H1 (cell line): Measurements from ENCODE around the gene UGT2B7. TPM values are rescaled to one million over a fixed set of nuclear protein-coding genes. Genes with fewer than 3 reads are reported as not detected.
A peak's percentile ranks its signal among the peaks of the same experiment; 100 is the strongest.

Source experiments
- CTCF ChIA-PET: fragments of 300-600 bp; sonication (Branson Sonifier 250); formaldehyde crosslinking; loops from one replicate; lab custom pipeline; 2021; ENCODE audit not compliant: partially characterized antibody; lab: Charles Lee
- POLR2A ChIA-PET: fragments of 300-600 bp; sonication (Branson Sonifier 250); formaldehyde crosslinking; loops from one replicate; lab custom pipeline; 2021; ENCODE audit warnings: inconsistent platforms; ENCODE audit not compliant: partially characterized antibody; lab: Charles Lee
- DNase-seq, 2 experiments: peaks; one replicate each; pipeline versions ENCODE4 v3.0.0 to v3.0.0-alpha.2; 2010 to 2022; ENCODE audit warnings: low spot score in 2 of 2, low read depth in 1 of 2, mixed read lengths in 1 of 2
- FAIRE-seq: peaks from 2 replicates; lab custom pipeline; 2011; peaks lifted over from hg19 to GRCh38; lab: Jason Lieb, UNC
- H2AFZ ChIP-seq: 2 replicates; pipeline ENCODE4 v1.8.1; 2012; ENCODE audit warnings: low read length, inconsistent platforms
- H2AK5ac ChIP-seq: 2 replicates; pipeline ENCODE4 v1.6.1; 2013; ENCODE audit warnings: low read depth, low read length
- H2BK120ac ChIP-seq: replicated peaks from 2 replicates; pipeline ENCODE3; 2013; ENCODE audit warnings: low read depth, low read length, inconsistent platforms
- H2BK12ac ChIP-seq: 2 replicates; pipeline ENCODE4 v1.6.1; 2013; ENCODE audit warnings: low read depth, low read length
- H2BK15ac ChIP-seq: 2 replicates; pipeline ENCODE4 v1.6.1; 2013; ENCODE audit warnings: low read length
- H2BK20ac ChIP-seq: 2 replicates; pipeline ENCODE4 v1.6.1; 2013; ENCODE audit warnings: low read length
- H2BK5ac ChIP-seq: 2 replicates; pipeline ENCODE4 v1.6.1; 2013; ENCODE audit warnings: low read depth, low read length
- H3K14ac ChIP-seq: 2 replicates; pipeline ENCODE4 v1.6.1; 2013; ENCODE audit warnings: inconsistent platforms; ENCODE audit not compliant: insufficient read length
- H3K18ac ChIP-seq: 2 replicates; pipeline ENCODE4 v1.6.1; 2013; ENCODE audit warnings: low read length; ENCODE audit errors: extremely low read depth
- H3K23ac ChIP-seq: 2 replicates; pipeline ENCODE4 v1.6.1; 2013; ENCODE audit warnings: inconsistent platforms; ENCODE audit not compliant: insufficient read length
- H3K23me2 ChIP-seq: 2 replicates; pipeline ENCODE4 v1.6.1; 2013; ENCODE audit warnings: low read depth, low read length
- H3K27ac ChIP-seq: 2 replicates; pipeline ENCODE4 v1.6.1; 2011; ENCODE audit warnings: low read depth, low read length, inconsistent platforms
- H3K27me3 ChIP-seq, 4 experiments: replicated peaks in 1 of 4; 1 replicate in 1 of 4; 2 replicates in 3 of 4; pipeline versions ENCODE4 v1.6.1 to v1.8.1; 2011 to 2013; ENCODE audit warnings: low read length in 3 of 4, mild to moderate bottlenecking in 3 of 4, inconsistent platforms in 2 of 4, mixed read lengths in 2 of 4, moderate library complexity in 1 of 4; ENCODE audit not compliant: control insufficient read depth in 3 of 4, insufficient read depth in 3 of 4; ENCODE audit errors: extremely low read depth in 1 of 4
- H3K36me3 ChIP-seq, 4 experiments: 2 replicates each; pipeline versions ENCODE4 v1.6.1 to v1.8.1; 2011 to 2013; ENCODE audit warnings: mild to moderate bottlenecking in 4 of 4, low read length in 3 of 4, moderate library complexity in 2 of 4, control low read depth in 1 of 4, inconsistent platforms in 1 of 4; ENCODE audit not compliant: insufficient read depth in 4 of 4, control insufficient read depth in 2 of 4
- H3K4ac ChIP-seq: replicated peaks from 2 replicates; pipeline ENCODE3; 2013; ENCODE audit warnings: low read length, low read depth, mixed read lengths, inconsistent platforms; ENCODE audit not compliant: insufficient read length
- H3K4me1 ChIP-seq, 4 experiments: replicated peaks in 1 of 4; 1 replicate in 1 of 4; 2 replicates in 3 of 4; pipeline versions ENCODE4 v1.6.1 to v1.8.1; 2011 to 2013; ENCODE audit warnings: low read length in 3 of 4, inconsistent platforms in 2 of 4, mixed read lengths in 1 of 4; ENCODE audit not compliant: insufficient read depth in 4 of 4, control insufficient read depth in 3 of 4
- H3K4me2 ChIP-seq, 2 experiments: 2 replicates each; pipeline versions ENCODE4 v1.6.1 to v1.8.1; 2011 to 2013; ENCODE audit warnings: low read depth in 2 of 2, low read length in 2 of 2, control low read depth in 1 of 2, inconsistent platforms in 1 of 2, mild to moderate bottlenecking in 1 of 2; ENCODE audit not compliant: insufficient read depth in 1 of 2
- H3K4me3 ChIP-seq, 4 experiments: fragments of 200-600, 300-600 bp in 1 of 4; sonication (generic), shearing (Covaris generic), sonication (Bioruptor Twin) in 1 of 4; 2 replicates each; pipeline versions ENCODE4 v1.5.1 to v1.8.1; 2011 to 2016; ENCODE audit warnings: low read length in 4 of 4, low read depth in 3 of 4, control low read depth in 2 of 4, inconsistent platforms in 2 of 4, mild to moderate bottlenecking in 2 of 4, mixed read lengths in 1 of 4, moderate library complexity in 1 of 4; ENCODE audit not compliant: insufficient read depth in 2 of 4; ENCODE audit errors: extremely low read depth in 1 of 4
- H3K56ac ChIP-seq: replicated peaks from 2 replicates; pipeline ENCODE3; 2013; ENCODE audit warnings: low read depth, mild to moderate bottlenecking, mixed read lengths, low read length, inconsistent platforms; ENCODE audit not compliant: insufficient read length
- H3K79me1 ChIP-seq: 2 replicates; pipeline ENCODE4 v1.6.1; 2013; ENCODE audit warnings: low read depth, low read length, control low read depth
- H3K79me2 ChIP-seq, 2 experiments: 2 replicates each; pipeline versions ENCODE4 v1.6.1 to v1.8.1; 2012 to 2013; ENCODE audit warnings: low read length in 2 of 2, mild to moderate bottlenecking in 2 of 2, inconsistent platforms in 1 of 2; ENCODE audit not compliant: insufficient read depth in 2 of 2, control insufficient read depth in 1 of 2
- H3K9ac ChIP-seq, 4 experiments: replicated peaks in 1 of 4; 1 replicate in 1 of 4; 2 replicates in 3 of 4; pipeline versions ENCODE4 v1.6.1 to v1.8.1; 2011 to 2013; ENCODE audit warnings: low read depth in 3 of 4, low read length in 3 of 4, control low read depth in 2 of 4, mild to moderate bottlenecking in 2 of 4, moderate library complexity in 2 of 4, inconsistent platforms in 1 of 4; ENCODE audit errors: extremely low read depth in 1 of 4
- H3K9me3 ChIP-seq, 2 experiments: 2 replicates each; pipeline versions ENCODE4 v1.6.1 to v1.8.1; 2012 to 2013; ENCODE audit warnings: mild to moderate bottlenecking in 2 of 2, moderate library complexity in 2 of 2, control low read depth in 1 of 2, inconsistent platforms in 1 of 2, low read depth in 1 of 2, low read length in 1 of 2, mixed read lengths in 1 of 2; ENCODE audit not compliant: insufficient read depth in 2 of 2
- H4K20me1 ChIP-seq, 2 experiments: replicated peaks in 1 of 2; 2 replicates each; pipeline versions ENCODE3 to v1.8.1; 2011 to 2013; ENCODE audit warnings: inconsistent platforms in 2 of 2, low read length in 2 of 2, mild to moderate bottlenecking in 1 of 2; ENCODE audit not compliant: insufficient read depth in 2 of 2, control insufficient read depth in 1 of 2
- H4K5ac ChIP-seq: 2 replicates; pipeline ENCODE4 v1.6.1; 2013; ENCODE audit warnings: low read length, low read depth, mixed read lengths, inconsistent platforms; ENCODE audit not compliant: insufficient read length
- H4K8ac ChIP-seq: 2 replicates; pipeline ENCODE4 v1.8.0; 2013; ENCODE audit warnings: mild to moderate bottlenecking, moderate library complexity, low read length, inconsistent platforms; ENCODE audit not compliant: insufficient read depth; ENCODE audit errors: extremely low read depth
- H4K91ac ChIP-seq: replicated peaks from 2 replicates; pipeline ENCODE3; 2013; ENCODE audit warnings: low read length, mixed read lengths, inconsistent platforms; ENCODE audit not compliant: insufficient read length
- BACH1 ChIP-seq: IDR thresholded peaks from 2 replicates; pipeline ENCODE4 v1.6.1; 2012; ENCODE audit warnings: low read length, improper control_type of control experiment
- BCL11A ChIP-seq, 2 experiments: IDR thresholded peaks; one replicate each; pipeline ENCODE4 v1.6.1; 2011; ENCODE audit warnings: low read depth in 2 of 2, low read length in 2 of 2, mild to moderate bottlenecking in 2 of 2
- GABPA ChIP-seq: IDR thresholded peaks from 2 replicates; pipeline ENCODE4 v1.6.1; 2011; ENCODE audit warnings: mild to moderate bottlenecking, low read length, moderate library complexity, borderline replicate concordance; ENCODE audit not compliant: insufficient read depth
- HDAC6 ChIP-seq: IDR thresholded peaks from one replicate; pipeline ENCODE4 v1.7.1; 2012; ENCODE audit warnings: low read depth, mild to moderate bottlenecking, inconsistent platforms, low read length, moderate library complexity
- JUND ChIP-seq: IDR thresholded peaks from 2 replicates; pipeline ENCODE4 v1.6.1; 2011; ENCODE audit warnings: mild to moderate bottlenecking, improper control_type of control experiment, low read length
- KDM5A ChIP-seq: fragments of 200-600 bp; IDR thresholded peaks from 2 replicates; pipeline ENCODE4 v1.7.1; 2012; ENCODE audit warnings: mild to moderate bottlenecking, low read length, inconsistent platforms, mixed read lengths
- NRF1 ChIP-seq: IDR thresholded peaks from 2 replicates; pipeline ENCODE4 v1.6.1; 2011; ENCODE audit warnings: mild to moderate bottlenecking, low read depth, low read length, improper control_type of control experiment
- POU5F1 ChIP-seq: IDR thresholded peaks from 2 replicates; pipeline ENCODE4 v1.6.1; 2011; ENCODE audit warnings: low read depth, mild to moderate bottlenecking, low read length, moderate library complexity
- SP1 ChIP-seq: IDR thresholded peaks from 2 replicates; pipeline ENCODE4 v1.6.1; 2011; ENCODE audit warnings: low read depth, low read length
- SUZ12 ChIP-seq: fragments of 200-600 bp; sonication (generic); IDR thresholded peaks from 2 replicates; pipeline ENCODE4 v1.6.1; 2012; ENCODE audit warnings: mild to moderate bottlenecking, inconsistent platforms, low read length, moderate library complexity, mixed read lengths
- WGBS, 2 experiments: shearing (Covaris generic) in 1 of 2; methylation state at CpG; one replicate each; pipeline versions ENCODE4 v1.1.6 to v1.1.7; 2013 to 2015; ENCODE audit warnings: low lambda C conversion rate in 2 of 2, mixed read lengths in 2 of 2, inconsistent platforms in 1 of 2, low coverage in 1 of 2, missing lambda C conversion rate in 1 of 2; ENCODE audit not compliant: insufficient replicate concordance in 2 of 2, insufficient coverage in 1 of 2, insufficient read length in 1 of 2; ENCODE audit errors: extremely low coverage in 1 of 2, missing lambda C conversion rate in 1 of 2; 5-methylcytosine and 5-hydroxymethylcytosine counted together
- polyA plus RNA-seq, 7 experiments: library from polyadenylated mRNA; depleted of rRNA in 3 of 7; stranded (reverse) in 5 of 7; unstranded in 2 of 7; fragments of >200 nt in 5 of 7; fragments of 200-250 nt in 2 of 7; gene quantifications; 1 replicate in 5 of 7; 2 replicates in 1 of 7; 4 replicates in 1 of 7; pipeline versions ENCODE4 v1.2.1 to v1.2.3, GENCODE V29; 2011 to 2013; ENCODE audit warnings: missing spikeins in 2 of 7, mixed read lengths in 2 of 7
- total RNA-seq: library from RNA; stranded (reverse); fragmentation: NEBNext Ultra II Directional; extraction: Animal tissue kit (Norgen Biotek cat#: 25700); gene quantifications from 2 replicates; pipeline ENCODE4 v1.2.1, GENCODE V29; 2021
- TF ChIP-seq, protein P1 (sequence below): IDR thresholded peaks from 2 replicates; pipeline ENCODE4 v1.6.1; 2011; ENCODE audit warnings: low read length, improper control_type of control experiment
- TF ChIP-seq, protein P2 (sequence below): IDR thresholded peaks from 2 replicates; pipeline ENCODE4 v1.6.1; 2012; ENCODE audit warnings: inconsistent platforms

Gene UGT2B7
- total and polyA plus RNA-seq, 2 of the 8 experiments (the other 6 are each of a cell fraction or from before 2014, with no cell fraction given), result not detected

DNA sequence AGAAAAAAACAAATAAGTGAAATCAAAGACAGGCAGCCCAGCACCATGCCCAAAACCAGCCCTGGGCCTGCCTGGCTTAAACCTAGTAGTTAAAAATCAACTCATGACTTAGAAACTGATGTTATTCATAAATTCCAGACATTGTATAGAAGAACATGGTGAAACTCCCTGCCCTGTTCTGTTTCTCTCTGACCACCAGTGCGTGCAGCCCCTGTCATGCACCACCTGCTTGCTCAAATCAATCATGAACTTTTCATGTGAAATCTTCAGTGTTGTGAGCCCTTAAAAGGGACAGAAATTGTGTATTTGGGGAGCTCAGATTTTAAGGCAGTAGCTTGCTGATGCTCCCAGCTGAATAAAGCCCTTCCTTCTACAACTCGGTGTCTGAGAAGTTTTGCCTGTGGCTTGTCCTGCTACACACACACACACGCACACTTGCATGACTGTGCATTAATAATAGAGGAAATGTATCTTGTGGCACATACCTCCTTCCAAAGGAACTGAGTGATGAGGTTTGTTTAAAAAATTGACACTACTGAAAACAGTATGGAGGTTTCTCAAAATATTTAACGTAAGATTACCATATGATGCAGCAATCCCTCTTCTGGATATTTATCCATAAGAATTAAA is 39.2 kb upstream of the UGT2B7 start:
- H3K79me1 ChIP-seq, result no peaks in the 10 kb centered on the region
- H3K9ac ChIP-seq, result no peak overlapping the region
- FAIRE-seq, result no peak
- H4K20me1 ChIP-seq, result no peaks in the 10 kb centered on the region
- H2BK20ac ChIP-seq, result no peak overlapping the region
- no peaks in the 10 kb centered on the region for H3K23me2 ChIP-seq
- WGBS, 2 experiments, result 77% methylated on average over 4 of the region's 4 CpGs; no CpG with 5 or more reads in 1 of the 2 experiments
- H2BK120ac ChIP-seq, result peak overlapping the region; percentile 72
- no peaks in the 10 kb centered on the region for H3K36me3 ChIP-seq
- no peaks in the 10 kb centered on the region for H3K9me3 ChIP-seq
- H2BK12ac ChIP-seq, result no peak overlapping the region; the same call in 1 of the 2 replicates
- H2BK5ac ChIP-seq, result no peak overlapping the region
- no peak overlapping the region for H3K56ac ChIP-seq
- H3K4ac ChIP-seq, result no peak overlapping the region
- no peak overlapping the region for H4K8ac ChIP-seq
- no peaks in the 10 kb centered on the region for H3K79me2 ChIP-seq
- no peaks in the 10 kb centered on the region for H3K27me3 ChIP-seq
- H4K91ac ChIP-seq, result peak overlapping the region; percentile 74
- H3K27ac ChIP-seq, result no peak overlapping the region
- H3K4me1 ChIP-seq, result peaks cover 13 to 22% (median 14%) of the 10 kb centered on the region in 4 experiments; a peak in 6 of 7 replicates
- H3K14ac ChIP-seq, result no peak overlapping the region
- no peak overlapping the region for H2BK15ac ChIP-seq
- H3K4me2 ChIP-seq, result peak overlapping the region; percentile 59 to 67
- H4K5ac ChIP-seq, result no peak overlapping the region
- no peak for DNase-seq
- H3K4me3 ChIP-seq, result peak overlapping the region in 1 of 4 experiments; percentile 27; a peak in 1 of 8 replicates
- no peak overlapping the region for H2AFZ ChIP-seq
- H3K18ac ChIP-seq, result no peak overlapping the region
- H3K23ac ChIP-seq, result no peak overlapping the region
- H2AK5ac ChIP-seq, result no peak overlapping the region
- CTCF ChIA-PET, result interaction anchor here (0.8 to 1.2 kb wide), 2 partner anchors 112 to 150 kb away, joined by 3 to 4 read pairs; no protein-coding TSS in a partner anchor
- POLR2A ChIA-PET, result interaction anchor here (2.0 kb wide), 1 partner anchor 151 kb away, joined by 9 read pairs; no protein-coding TSS in a partner anchor
- TF ChIP-seq JUND (no peak), POU5F1 (no peak), GABPA (no peak), SP1 (no peak), KDM5A (no peak), BCL11A (IDR thresholded peaks at IDR 0.05; ENCODE audit: low read depth in 2 of 2, low read length in 2 of 2) (no peak), SUZ12 (no peak), HDAC6 (no peak), NRF1 (no peak), BACH1 (no peak)
- TF ChIP-seq, protein P1, sequence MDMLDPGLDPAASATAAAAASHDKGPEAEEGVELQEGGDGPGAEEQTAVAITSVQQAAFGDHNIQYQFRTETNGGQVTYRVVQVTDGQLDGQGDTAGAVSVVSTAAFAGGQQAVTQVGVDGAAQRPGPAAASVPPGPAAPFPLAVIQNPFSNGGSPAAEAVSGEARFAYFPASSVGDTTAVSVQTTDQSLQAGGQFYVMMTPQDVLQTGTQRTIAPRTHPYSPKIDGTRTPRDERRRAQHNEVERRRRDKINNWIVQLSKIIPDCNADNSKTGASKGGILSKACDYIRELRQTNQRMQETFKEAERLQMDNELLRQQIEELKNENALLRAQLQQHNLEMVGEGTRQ, result no peak
- TF ChIP-seq, protein P2, sequence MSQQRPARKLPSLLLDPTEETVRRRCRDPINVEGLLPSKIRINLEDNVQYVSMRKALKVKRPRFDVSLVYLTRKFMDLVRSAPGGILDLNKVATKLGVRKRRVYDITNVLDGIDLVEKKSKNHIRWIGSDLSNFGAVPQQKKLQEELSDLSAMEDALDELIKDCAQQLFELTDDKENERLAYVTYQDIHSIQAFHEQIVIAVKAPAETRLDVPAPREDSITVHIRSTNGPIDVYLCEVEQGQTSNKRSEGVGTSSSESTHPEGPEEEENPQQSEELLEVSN, result no peak
